ENCODE results near the gene ESYT3.

- TF ChIP-seq CTCF (IDR thresholded peaks at IDR 0.05) (no peak), POLR2A (IDR thresholded peaks at IDR 0.05) (no peak)
Observed at GRCh38 chr3:138511945-138512344, 77.5 kb downstream of the ESYT3 start.

Data from breast epithelium (tissue), 3 donors.